K562 (cell line): ENCODE data around the gene APC2. TPM values are rescaled to one million over a fixed set of nuclear protein-coding genes. Genes with fewer than 3 reads are reported as not detected.

Experiments
- ATAC-seq: fragments of 200-7000 bp; cut with Tn5 transposase; 3 replicates; pipeline ENCODE4 v1.9.1; 2020; ENCODE audit warnings: moderate library complexity
- BruUV-seq: library from RNA; stranded (reverse); fragments of 400-500 nt; replicated peaks from 2 replicates; lab custom pipeline; 2021; lab: Mats Ljungman, UMichigan
- CTCF ChIA-PET: fragments of 300-600 bp; formaldehyde crosslinking; extraction: SDS; loops from one replicate; lab custom pipeline; 2021; ENCODE audit warnings: low intra/inter-chr PET ratio; lab: Yijun Ruan, JAX
- POLR2A ChIA-PET: fragments of 300-600, 350-650 bp; sonication (Branson Sonifier 250); formaldehyde crosslinking; extraction: SDS; loops from one replicate; lab custom pipeline; 2021; ENCODE audit warnings: antibody characterized with exemption, inconsistent platforms; lab: Yijun Ruan, JAX
- DNase-seq, 4 experiments: peaks; one replicate each; pipeline versions ENCODE4 v3.0.0 to v3.0.0-alpha.2; 2011 to 2018; ENCODE audit warnings: low spot score in 3 of 4, mixed read lengths in 3 of 4; ENCODE audit errors: extremely low read depth in 1 of 4
- FAIRE-seq: peaks from 2 replicates; lab custom pipeline; 2011; peaks lifted over from hg19 to GRCh38; lab: Jason Lieb, UNC
- H2AFZ ChIP-seq: 2 replicates; pipeline ENCODE4 v1.6.0; 2011; ENCODE audit warnings: low read depth, low read length, control low read depth, inconsistent platforms
- H3K27ac ChIP-seq: fragments of 200-600 bp; 3 replicates; pipeline ENCODE4 v1.8.0; 2011; ENCODE audit warnings: low read depth, mild to moderate bottlenecking, control low read depth, inconsistent platforms, low read length, moderate library complexity, mixed read lengths; ENCODE audit errors: extremely low read depth
- H3K27me3 ChIP-seq, 2 experiments: fragments of 300-600 bp in 1 of 2; 2 replicates in 1 of 2; 3 replicates in 1 of 2; pipeline versions ENCODE4 v1.6.0 to v1.8.0; 2011; ENCODE audit warnings: inconsistent platforms in 2 of 2, low read length in 2 of 2, mild to moderate bottlenecking in 1 of 2, mixed read lengths in 1 of 2, moderate library complexity in 1 of 2; ENCODE audit not compliant: control insufficient read depth in 2 of 2, insufficient read depth in 2 of 2
- H3K36me3 ChIP-seq: fragments of 300-600 bp; 3 replicates; pipeline ENCODE4 v1.8.0; 2011; ENCODE audit warnings: mild to moderate bottlenecking, low read length, inconsistent platforms; ENCODE audit not compliant: control insufficient read depth, insufficient read depth
- H3K4me1 ChIP-seq, 2 experiments: fragments of 200-600 bp in 1 of 2; replicated peaks in 1 of 2; 2 replicates in 1 of 2; 3 replicates in 1 of 2; pipeline versions ENCODE4 v1.5.1 to v1.8.0; 2011; ENCODE audit warnings: inconsistent platforms in 2 of 2, low read length in 2 of 2, mild to moderate bottlenecking in 1 of 2, mixed read lengths in 1 of 2, moderate library complexity in 1 of 2; ENCODE audit not compliant: control insufficient read depth in 2 of 2, insufficient read depth in 2 of 2
- H3K4me2 ChIP-seq: 2 replicates; pipeline ENCODE4 v1.6.1; 2011; ENCODE audit warnings: low read length, control low read depth, inconsistent platforms, mixed read lengths; ENCODE audit not compliant: insufficient read depth
- H3K4me3 ChIP-seq: fragments of 200-600 bp; sonication (generic), shearing (Covaris generic); 2 replicates; pipeline ENCODE4 v1.5.1; 2016; ENCODE audit warnings: control low read depth, inconsistent platforms
- H3K79me2 ChIP-seq: fragments of 200-600 bp; 3 replicates; pipeline ENCODE4 v1.8.0; 2011; ENCODE audit warnings: low read length, inconsistent platforms; ENCODE audit not compliant: control insufficient read depth, insufficient read depth
- H3K9ac ChIP-seq, 2 experiments: 2 replicates each; pipeline versions ENCODE4 v1.6.0 to v1.6.1; 2011; ENCODE audit warnings: low read depth in 2 of 2, low read length in 2 of 2, control low read depth in 1 of 2, inconsistent platforms in 1 of 2, mild to moderate bottlenecking in 1 of 2, mixed read lengths in 1 of 2; ENCODE audit not compliant: insufficient read depth in 1 of 2
- H3K9me1 ChIP-seq: one replicate; pipeline ENCODE4 v1.6.0; 2011; ENCODE audit warnings: inconsistent platforms, mild to moderate bottlenecking, low read length, moderate library complexity; ENCODE audit not compliant: control insufficient read depth, insufficient read depth
- H3K9me3 ChIP-seq: replicated peaks from 2 replicates; pipeline ENCODE4 v1.5.1; 2011; ENCODE audit warnings: low read depth, low read length, inconsistent platforms; ENCODE audit not compliant: control insufficient read depth, insufficient read depth
- H4K20me1 ChIP-seq: replicated peaks from 2 replicates; pipeline ENCODE4 v1.6.1; 2011; ENCODE audit warnings: low read length, inconsistent platforms, mixed read lengths; ENCODE audit not compliant: control insufficient read depth, insufficient read depth
- BCOR ChIP-seq: fragments of 450-650 bp; IDR thresholded peaks from 2 replicates; pipeline ENCODE4 v1.6.1; 2016
- CCAR2 ChIP-seq: fragments of 200-400 bp; formaldehyde crosslinking; IDR thresholded peaks from 2 replicates; pipeline ENCODE4 v1.6.1; 2017; ENCODE audit warnings: mild to moderate bottlenecking, low read depth, low read length
- HIVEP1 ChIP-seq: fragments of 250-450 bp; sonication (Bioruptor Pico); IDR thresholded peaks from 2 replicates; pipeline ENCODE4 v1.4.0; 2020; ENCODE audit warnings: mild to moderate bottlenecking
- HNRNPL ChIP-seq: fragments of 200-400 bp; formaldehyde crosslinking; IDR thresholded peaks from 2 replicates; pipeline ENCODE4 v1.6.1; 2017; ENCODE audit warnings: low read depth, mild to moderate bottlenecking, low read length
- MCM5 ChIP-seq: fragments of 450-650 bp; IDR thresholded peaks from 2 replicates; pipeline ENCODE4 v1.6.1; 2016; ENCODE audit warnings: low read depth
- MCM7 ChIP-seq, 2 experiments: fragments of 450-650 bp; IDR thresholded peaks; 2 replicates each; pipeline ENCODE4 v1.6.1; 2016 to 2018
- NR1H2 ChIP-seq: sonication (generic); formaldehyde crosslinking; IDR thresholded peaks from 2 replicates; pipeline ENCODE4 v1.4.0; 2020; ENCODE audit warnings: mild to moderate bottlenecking, missing genetic modification reagents
- PATZ1 ChIP-seq: fragments of 250-450 bp; sonication (Bioruptor Pico); IDR thresholded peaks from 2 replicates; pipeline ENCODE4 v1.5.0; 2020; ENCODE audit warnings: mild to moderate bottlenecking, borderline replicate concordance
- PHF21A ChIP-seq: fragments of 450-650 bp; IDR thresholded peaks from 2 replicates; pipeline ENCODE4 v1.6.1; 2017; ENCODE audit warnings: low read depth, borderline replicate concordance
- RB1 ChIP-seq: fragments of 450-650 bp; IDR thresholded peaks from 2 replicates; pipeline ENCODE4 v1.6.1; 2017; ENCODE audit warnings: low read depth, mild to moderate bottlenecking
- RBM14 ChIP-seq: fragments of 200-400 bp; formaldehyde crosslinking; IDR thresholded peaks from 2 replicates; pipeline ENCODE4 v1.6.1; 2018; ENCODE audit warnings: low read depth, mild to moderate bottlenecking, low read length, moderate library complexity, borderline replicate concordance; ENCODE audit not compliant: insufficient read depth
- RBM25 ChIP-seq: fragments of 200-400 bp; formaldehyde crosslinking; IDR thresholded peaks from 2 replicates; pipeline ENCODE4 v1.6.1; 2018; ENCODE audit warnings: low read length, low read depth, moderate library complexity; ENCODE audit not compliant: severe bottlenecking
- SAP30 ChIP-seq: fragments of 200-600 bp; sonication (generic); IDR thresholded peaks from 2 replicates; pipeline ENCODE4 v1.6.1; 2012; ENCODE audit warnings: borderline replicate concordance, low read depth, mild to moderate bottlenecking, moderate library complexity, low read length, control low read depth, inconsistent platforms; ENCODE audit not compliant: insufficient read depth, poor library complexity, severe bottlenecking
- SP1 ChIP-seq: sonication (generic); formaldehyde crosslinking; IDR thresholded peaks from 2 replicates; pipeline ENCODE4 v1.8.1; 2022; ENCODE audit warnings: mild to moderate bottlenecking, missing genetic modification reagents
- UBTF ChIP-seq, 2 experiments: IDR thresholded peaks; 2 replicates each; pipeline ENCODE4 v1.6.1; 2012; ENCODE audit warnings: improper control_type of control experiment in 2 of 2, low read depth in 2 of 2, low read length in 2 of 2, borderline replicate concordance in 1 of 2
- WGBS: fragments of 100-300 bp; shearing (Covaris generic); methylation state at CpG from one replicate; pipeline ENCODE4 v1.1.6; 2016; ENCODE audit warnings: low coverage, mixed read lengths; ENCODE audit not compliant: insufficient coverage; ENCODE audit errors: missing lambda C conversion rate; 5-methylcytosine and 5-hydroxymethylcytosine counted together
- in situ Hi-C: fragments of 300-500 bp; cut with MboI; formaldehyde crosslinking; loops from 4 replicates; pipeline ENCODE4 v1.15.0; 2018; ENCODE audit warnings: inconsistent platforms, mixed read lengths
- intact Hi-C: fragments of 100-400 bp; cut with micrococcal nuclease; formaldehyde crosslinking; loops from 2 replicates; pipeline ENCODE4 v1.14.2; 2022
- polyA plus RNA-seq, 8 experiments: library from polyadenylated mRNA; depleted of rRNA in 4 of 8; stranded (reverse) in 5 of 8; unstranded in 3 of 8; fragments of >200 nt; fragmentation: Nextera tagmentation in 2 of 8; fragmentation: Illumina TruSeq in 1 of 8; extraction: Ambion mirVana in 2 of 8; extraction: Trizol in 1 of 8; gene quantifications; 2 replicates each; pipeline versions ENCODE4 v1.2.1 to v1.2.3, GENCODE V29; 2011 to 2014; ENCODE audit warnings: inconsistent platforms in 1 of 8, missing spikeins in 1 of 8
- total RNA-seq, 7 experiments: library from RNA; depleted of rRNA in 6 of 7; stranded (reverse); fragments of >200 nt in 6 of 7; fragmentation: Illumina TruSeq in 2 of 7; extraction: Trizol in 2 of 7; gene quantifications; 2 replicates each; pipeline versions ENCODE4 v1.2.1 to v1.2.3, GENCODE V29; 2011 to 2021; ENCODE audit warnings: low replicate concordance in 1 of 7

APC2 gene
- total and polyA plus RNA-seq, 9 of the 15 experiments (the other 6 are each of a cell fraction or from before 2014, with no cell fraction given): 0.01 to 0.40 (median 0.05) TPM; not detected in 3

GRCh38 chr19:1518471-1518870 is 68.5 kb downstream of the APC2 start:
- H3K9me3 ChIP-seq: peaks cover 3% of the 10 kb centered on the region
- peaks cover 0 to 37% of the 10 kb centered on the region in 2 experiments; a peak in 3 of 5 replicates for H3K4me1 ChIP-seq
- intact Hi-C loops (no loop called here), in situ Hi-C loops (no loop called here)
- H3K4me3 ChIP-seq: no peak overlapping the region
- no peaks in the 10 kb centered on the region for H3K36me3 ChIP-seq
- CTCF ChIA-PET: no interaction called here
- H3K27me3 ChIP-seq: peaks cover 2 to 5% of the 10 kb centered on the region in 2 experiments; a peak in 2 of 5 replicates
- H3K4me2 ChIP-seq: no peak overlapping the region
- no peak overlapping the region for H2AFZ ChIP-seq
- no peak for DNase-seq
- H3K9me1 ChIP-seq: no peaks in the 10 kb centered on the region
- no peak overlapping the region for H3K9ac ChIP-seq
- BruUV-seq: no TSS peak
- H4K20me1 ChIP-seq: peaks cover 3% of the 10 kb centered on the region
- FAIRE-seq: no peak
- TF ChIP-seq SP1 (CRISPR knock-in tag) (no peak), MCM7 (IDR thresholded peaks at IDR 0.05) (no peak), RBM25 (peak; percentile 57), RBM14 (no peak), PHF21A (no peak), NR1H2 (CRISPR knock-in tag) (no peak), PATZ1 (CRISPR knock-in tag) (no peak), CCAR2 (no peak), MCM5 (no peak), HIVEP1 (CRISPR knock-in tag) (no peak), SAP30 (no peak), UBTF (IDR thresholded peaks at IDR 0.05; ENCODE audit: borderline replicate concordance in 1 of 2, low read depth in 2 of 2, low read length in 2 of 2) (no peak), RB1 (no peak), BCOR (0 out of 2 replicates have a peak, but pooled peaks have one; percentile 43), HNRNPL (no peak)
- no peaks in the 10 kb centered on the region for H3K79me2 ChIP-seq
- POLR2A ChIA-PET: interaction anchor here (0.6 to 1.1 kb wide), 2 partner anchors 9 to 74 kb away, joined by 4 read pairs; no protein-coding TSS in a partner anchor
- 13% methylated on average over 4 of the region's 4 CpGs for WGBS
- ATAC-seq: no peak
- no peak overlapping the region for H3K27ac ChIP-seq
